Panc1 (cell line): ENCODE results near the gene FARS2. TPM values are rescaled to one million over a fixed set of nuclear protein-coding genes. Genes with fewer than 3 reads are reported as not detected.

ENCODE experiments used
- ATAC-seq: fragments of 200-7000 bp; cut with Tn5 transposase; 2 replicates; pipeline ENCODE4 v1.9.1; 2020; ENCODE audit warnings: mild to moderate bottlenecking, moderate library complexity
- BruUV-seq: library from RNA; stranded (reverse); fragments of 400-500 nt; replicated peaks from 2 replicates; lab custom pipeline; 2021; lab: Mats Ljungman, UMichigan
- CTCF ChIA-PET: fragments of 300-600 bp; sonication (Branson Sonifier 250); formaldehyde crosslinking; loops from one replicate; lab custom pipeline; 2022; ENCODE audit warnings: antibody characterized with exemption; lab: Charles Lee
- POLR2A ChIA-PET: fragments of 300-600 bp; sonication (Branson Sonifier 250); formaldehyde crosslinking; loops from one replicate; lab custom pipeline; 2022; ENCODE audit warnings: antibody characterized with exemption; lab: Charles Lee
- DNase-seq: peaks from one replicate; pipeline ENCODE4 v3.0.0-alpha.2; 2010; ENCODE audit warnings: low read depth, low spot score
- H3K27ac ChIP-seq: 2 replicates; pipeline ENCODE4 v1.5.1; 2011; ENCODE audit warnings: mild to moderate bottlenecking, low read length, inconsistent platforms
- H3K27me3 ChIP-seq: fragments of 200-500 bp; sonication (Bioruptor generic); 2 replicates; pipeline ENCODE4 v1.6.0; 2014; ENCODE audit warnings: low read length, inconsistent platforms; ENCODE audit not compliant: control insufficient read depth, insufficient read depth
- H3K36me3 ChIP-seq: fragments of 200-500 bp; sonication (Bioruptor generic); 2 replicates; pipeline ENCODE4 v1.5.1; 2014; ENCODE audit warnings: inconsistent platforms, mild to moderate bottlenecking, low read length, moderate library complexity; ENCODE audit not compliant: control insufficient read depth, insufficient read depth
- H3K4me1 ChIP-seq: 2 replicates; pipeline ENCODE4 v1.5.1; 2011; ENCODE audit warnings: inconsistent platforms, mild to moderate bottlenecking, low read length, moderate library complexity; ENCODE audit not compliant: control insufficient read depth, insufficient read depth
- H3K4me3 ChIP-seq, 2 experiments: 2 replicates each; pipeline ENCODE4 v1.5.1; 2011 to 2012; ENCODE audit warnings: low read depth in 2 of 2, low read length in 2 of 2, mild to moderate bottlenecking in 2 of 2, inconsistent platforms in 1 of 2, moderate library complexity in 1 of 2
- H3K9me3 ChIP-seq: fragments of 200-500 bp; sonication (Bioruptor generic); 2 replicates; pipeline ENCODE4 v1.5.1; 2014; ENCODE audit warnings: low read depth, mild to moderate bottlenecking, inconsistent platforms, low read length, moderate library complexity; ENCODE audit not compliant: control insufficient read depth, insufficient read depth
- POLR2AphosphoS5 ChIP-seq: IDR thresholded peaks from 2 replicates; pipeline ENCODE4 v1.6.1; 2012; ENCODE audit warnings: mild to moderate bottlenecking, low read depth, low read length, moderate library complexity
- SIN3A ChIP-seq: IDR thresholded peaks from 2 replicates; pipeline ENCODE4 v1.6.1; 2012; ENCODE audit warnings: low read depth, mild to moderate bottlenecking, low read length, moderate library complexity, borderline replicate concordance; ENCODE audit not compliant: insufficient read depth
- TCF7L2 ChIP-seq: IDR thresholded peaks from 2 replicates; pipeline ENCODE4 v1.6.1; 2011; ENCODE audit warnings: mild to moderate bottlenecking, low read depth, low read length, inconsistent platforms
- in situ Hi-C: cut with HindIII; loops from 2 replicates; pipeline ENCODE4 v1.10.0; 2016; ENCODE audit warnings: low sequenced_read_pairs, low pct_unique_long_range_greater_than_20kb
- intact Hi-C: fragments of 100-400 bp; cut with micrococcal nuclease; formaldehyde crosslinking; loops from one replicate; pipeline ENCODE4 v1.10.0; 2022; ENCODE audit not compliant: unreplicated experiment
- total RNA-seq: library from RNA; stranded (reverse); gene quantifications from one replicate; pipeline ENCODE4 v1.2.1, GENCODE V29; 2021; ENCODE audit not compliant: unreplicated experiment
- TF ChIP-seq, protein P1 (sequence below): fragments of 450-650 bp; IDR thresholded peaks from 2 replicates; pipeline ENCODE4 v1.5.1; 2017; ENCODE audit warnings: mild to moderate bottlenecking
- TF ChIP-seq, protein P2 (sequence below), 2 experiments: IDR thresholded peaks; 2 replicates each; pipeline ENCODE4 v1.6.1; 2011 to 2012; ENCODE audit warnings: low read depth in 2 of 2, control low read depth in 1 of 2, low read length in 1 of 2, mild to moderate bottlenecking in 1 of 2, moderate library complexity in 1 of 2; ENCODE audit not compliant: insufficient read depth in 1 of 2

The FARS2 gene
- total RNA-seq, 1 experiment from 2014 or later: 12.8 TPM

DNA sequence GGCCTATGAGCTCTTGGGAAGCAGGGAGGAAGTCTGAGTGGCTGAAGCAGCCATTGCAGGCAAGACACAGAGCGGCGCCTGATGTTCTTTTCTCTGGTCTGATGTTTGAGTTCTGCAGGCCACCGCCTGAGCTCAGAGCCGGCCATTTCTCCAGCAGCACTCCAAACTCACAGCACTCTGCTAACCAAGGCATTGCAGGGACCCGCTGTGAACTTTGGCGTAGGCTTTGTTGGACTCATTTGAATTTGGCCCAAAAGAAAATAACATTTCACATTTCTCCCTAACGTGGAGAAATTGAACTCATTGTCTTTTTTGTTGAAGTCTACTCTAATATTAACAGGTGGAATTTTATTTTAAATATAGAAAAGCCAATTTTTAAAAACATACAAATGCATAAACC lies 336.1 kb downstream of the FARS2 start:
- Histone ChIP-seq H3K27me3 (no peaks in the 10 kb centered on the region), H3K4me3 (no peak overlapping the region), H3K36me3 (no peaks in the 10 kb centered on the region), H3K9me3 (no peaks in the 10 kb centered on the region), H3K27ac (no peak overlapping the region), H3K4me1 (no peaks in the 10 kb centered on the region)
- no peak for ATAC-seq
- ChIA-PET CTCF (no interaction called here), POLR2A (no interaction called here)
- in situ Hi-C loops (no loop called here), intact Hi-C loops (no loop called here)
- no peak for DNase-seq
- TF ChIP-seq TCF7L2: no peak
- no peak for TF ChIP-seq POLR2AphosphoS5
- TF ChIP-seq, protein P1, sequence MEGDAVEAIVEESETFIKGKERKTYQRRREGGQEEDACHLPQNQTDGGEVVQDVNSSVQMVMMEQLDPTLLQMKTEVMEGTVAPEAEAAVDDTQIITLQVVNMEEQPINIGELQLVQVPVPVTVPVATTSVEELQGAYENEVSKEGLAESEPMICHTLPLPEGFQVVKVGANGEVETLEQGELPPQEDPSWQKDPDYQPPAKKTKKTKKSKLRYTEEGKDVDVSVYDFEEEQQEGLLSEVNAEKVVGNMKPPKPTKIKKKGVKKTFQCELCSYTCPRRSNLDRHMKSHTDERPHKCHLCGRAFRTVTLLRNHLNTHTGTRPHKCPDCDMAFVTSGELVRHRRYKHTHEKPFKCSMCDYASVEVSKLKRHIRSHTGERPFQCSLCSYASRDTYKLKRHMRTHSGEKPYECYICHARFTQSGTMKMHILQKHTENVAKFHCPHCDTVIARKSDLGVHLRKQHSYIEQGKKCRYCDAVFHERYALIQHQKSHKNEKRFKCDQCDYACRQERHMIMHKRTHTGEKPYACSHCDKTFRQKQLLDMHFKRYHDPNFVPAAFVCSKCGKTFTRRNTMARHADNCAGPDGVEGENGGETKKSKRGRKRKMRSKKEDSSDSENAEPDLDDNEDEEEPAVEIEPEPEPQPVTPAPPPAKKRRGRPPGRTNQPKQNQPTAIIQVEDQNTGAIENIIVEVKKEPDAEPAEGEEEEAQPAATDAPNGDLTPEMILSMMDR: no peak
- TF ChIP-seq SIN3A: no peak
- TF ChIP-seq, protein P2, sequence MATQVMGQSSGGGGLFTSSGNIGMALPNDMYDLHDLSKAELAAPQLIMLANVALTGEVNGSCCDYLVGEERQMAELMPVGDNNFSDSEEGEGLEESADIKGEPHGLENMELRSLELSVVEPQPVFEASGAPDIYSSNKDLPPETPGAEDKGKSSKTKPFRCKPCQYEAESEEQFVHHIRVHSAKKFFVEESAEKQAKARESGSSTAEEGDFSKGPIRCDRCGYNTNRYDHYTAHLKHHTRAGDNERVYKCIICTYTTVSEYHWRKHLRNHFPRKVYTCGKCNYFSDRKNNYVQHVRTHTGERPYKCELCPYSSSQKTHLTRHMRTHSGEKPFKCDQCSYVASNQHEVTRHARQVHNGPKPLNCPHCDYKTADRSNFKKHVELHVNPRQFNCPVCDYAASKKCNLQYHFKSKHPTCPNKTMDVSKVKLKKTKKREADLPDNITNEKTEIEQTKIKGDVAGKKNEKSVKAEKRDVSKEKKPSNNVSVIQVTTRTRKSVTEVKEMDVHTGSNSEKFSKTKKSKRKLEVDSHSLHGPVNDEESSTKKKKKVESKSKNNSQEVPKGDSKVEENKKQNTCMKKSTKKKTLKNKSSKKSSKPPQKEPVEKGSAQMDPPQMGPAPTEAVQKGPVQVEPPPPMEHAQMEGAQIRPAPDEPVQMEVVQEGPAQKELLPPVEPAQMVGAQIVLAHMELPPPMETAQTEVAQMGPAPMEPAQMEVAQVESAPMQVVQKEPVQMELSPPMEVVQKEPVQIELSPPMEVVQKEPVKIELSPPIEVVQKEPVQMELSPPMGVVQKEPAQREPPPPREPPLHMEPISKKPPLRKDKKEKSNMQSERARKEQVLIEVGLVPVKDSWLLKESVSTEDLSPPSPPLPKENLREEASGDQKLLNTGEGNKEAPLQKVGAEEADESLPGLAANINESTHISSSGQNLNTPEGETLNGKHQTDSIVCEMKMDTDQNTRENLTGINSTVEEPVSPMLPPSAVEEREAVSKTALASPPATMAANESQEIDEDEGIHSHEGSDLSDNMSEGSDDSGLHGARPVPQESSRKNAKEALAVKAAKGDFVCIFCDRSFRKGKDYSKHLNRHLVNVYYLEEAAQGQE (IDR thresholded peaks at IDR 0.05; ENCODE audit: insufficient read depth in 1 of 2, low read depth in 2 of 2, low read length in 1 of 2): no peak
- BruUV-seq: no TSS peak

DNA sequence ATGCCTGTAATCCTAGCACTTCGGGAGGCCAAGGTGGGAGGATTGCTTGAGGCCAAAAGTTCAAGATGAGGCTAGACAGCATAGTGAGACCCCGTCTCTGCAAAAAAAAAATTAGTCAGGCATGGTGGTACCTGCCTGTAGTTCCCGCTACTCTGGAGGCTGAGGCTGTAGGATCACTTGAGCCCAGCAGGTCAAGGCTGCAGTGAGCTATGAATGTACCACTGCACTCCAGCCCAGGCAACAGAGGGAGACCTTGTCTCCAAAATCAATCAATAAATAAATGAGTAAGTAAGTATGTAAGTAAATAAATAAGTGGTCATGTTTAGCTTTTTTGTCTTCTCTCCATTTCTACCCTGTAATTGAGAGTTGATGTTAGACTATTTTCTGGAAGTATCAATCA lies 336.8 kb downstream of the FARS2 start:
- H3K9me3 ChIP-seq: no peaks in the 10 kb centered on the region
- POLR2A ChIA-PET: no interaction called here
- CTCF ChIA-PET: no interaction called here
- no peaks in the 10 kb centered on the region for H3K36me3 ChIP-seq
- intact Hi-C loops (no loop called here), in situ Hi-C loops (no loop called here)
- H3K4me1 ChIP-seq: no peaks in the 10 kb centered on the region
- no peaks in the 10 kb centered on the region for H3K27me3 ChIP-seq
- H3K4me3 ChIP-seq: no peak overlapping the region
- no peak for TF ChIP-seq POLR2AphosphoS5
- TF ChIP-seq, protein P1: no peak
- no peak for TF ChIP-seq TCF7L2
- no peak for TF ChIP-seq SIN3A
- TF ChIP-seq, protein P2 (IDR thresholded peaks at IDR 0.05; ENCODE audit: insufficient read depth in 1 of 2, low read depth in 2 of 2, low read length in 1 of 2): no peak
- ATAC-seq (no peak), DNase-seq (no peak)
- no peak overlapping the region for H3K27ac ChIP-seq
- no TSS peak for BruUV-seq
